SK-N-SH (cell line): ENCODE data around the gene SYT5. TPM values are rescaled to one million over a fixed set of nuclear protein-coding genes. Genes with fewer than 3 reads are reported as not detected.

ENCODE experiments used
- CHD2 ChIP-seq: fragments of 150-350 bp; IDR thresholded peaks from 2 replicates; pipeline ENCODE4 v1.6.1; 2018; ENCODE audit warnings: low read length; ENCODE audit not compliant: partially characterized antibody
- ELF1 ChIP-seq: IDR thresholded peaks from 2 replicates; pipeline ENCODE4 v1.4.0; 2012
- EP300 ChIP-seq, 2 experiments: IDR thresholded peaks; 2 replicates each; pipeline versions ENCODE4 v1.4.0 to v1.6.1; 2012; ENCODE audit warnings: borderline replicate concordance in 1 of 2, low read depth in 1 of 2, low read length in 1 of 2
- EZH2phosphoT487 ChIP-seq: fragments of 200-600 bp; sonication (generic); IDR thresholded peaks from 2 replicates; pipeline ENCODE4 v1.6.1; 2017; ENCODE audit warnings: low read depth, mixed run types, mild to moderate bottlenecking, antibody characterized with exemption, moderate library complexity, borderline replicate concordance
- FOXJ3 ChIP-seq: sonication (generic); formaldehyde crosslinking; IDR thresholded peaks from 2 replicates; pipeline ENCODE4 v1.5.1; 2020; ENCODE audit warnings: mild to moderate bottlenecking, missing genetic modification reagents
- GABPA ChIP-seq: IDR thresholded peaks from 2 replicates; pipeline ENCODE4 v1.4.0; 2012; ENCODE audit warnings: low read depth, mild to moderate bottlenecking
- GATA2 ChIP-seq: sonication (generic); formaldehyde crosslinking; IDR thresholded peaks from 2 replicates; pipeline ENCODE4 v1.5.0; 2020; ENCODE audit warnings: mild to moderate bottlenecking, missing genetic modification reagents
- JUND ChIP-seq: IDR thresholded peaks from 2 replicates; pipeline ENCODE4 v1.4.0; 2012
- MAX ChIP-seq: IDR thresholded peaks from 2 replicates; pipeline ENCODE4 v1.4.0; 2012; ENCODE audit warnings: low read depth
- MEF2A ChIP-seq: IDR thresholded peaks from 2 replicates; pipeline ENCODE4 v1.4.0; 2012; ENCODE audit warnings: low read depth, borderline replicate concordance
- MXI1 ChIP-seq: IDR thresholded peaks from 2 replicates; pipeline ENCODE4 v1.6.1; 2012; ENCODE audit warnings: mild to moderate bottlenecking, low read depth, low read length, improper control_type of control experiment
- NFIC ChIP-seq: IDR thresholded peaks from 2 replicates; pipeline ENCODE4 v1.4.0; 2012; ENCODE audit warnings: borderline replicate concordance
- POLR2AphosphoS5 ChIP-seq: IDR thresholded peaks from 2 replicates; pipeline ENCODE4 v1.6.1; 2012; ENCODE audit warnings: low read depth, low read length
- RAD21 ChIP-seq: IDR thresholded peaks from 2 replicates; pipeline ENCODE4 v1.6.1; 2012; ENCODE audit warnings: mild to moderate bottlenecking, low read length
- RFX5 ChIP-seq: IDR thresholded peaks from 2 replicates; pipeline ENCODE4 v1.6.1; 2012; ENCODE audit warnings: mild to moderate bottlenecking, improper control_type of control experiment, low read length
- SMC3 ChIP-seq: IDR thresholded peaks from 2 replicates; pipeline ENCODE4 v1.6.1; 2012; ENCODE audit warnings: low read depth, low read length, improper control_type of control experiment
- TAF1 ChIP-seq: IDR thresholded peaks from 2 replicates; pipeline ENCODE4 v1.6.1; 2012; ENCODE audit warnings: low read depth, mild to moderate bottlenecking, low read length, moderate library complexity, borderline replicate concordance
- TEAD4 ChIP-seq: IDR thresholded peaks from 2 replicates; pipeline ENCODE4 v1.4.0; 2012; ENCODE audit warnings: mild to moderate bottlenecking, borderline replicate concordance; ENCODE audit not compliant: insufficient read depth
- ZBTB33 ChIP-seq: IDR thresholded peaks from 2 replicates; pipeline ENCODE4 v1.4.0; 2012; ENCODE audit warnings: low read depth, borderline replicate concordance
- polyA plus RNA-seq, 3 experiments: library from polyadenylated mRNA; depleted of rRNA; stranded (reverse); fragments of >200 nt; gene quantifications; 2 replicates each; pipeline ENCODE4 v1.2.3, GENCODE V29; 2012
- TF ChIP-seq, protein P1 (sequence below): fragments of 150-350 bp; IDR thresholded peaks from 2 replicates; pipeline ENCODE4 v1.6.1; 2016; ENCODE audit warnings: mild to moderate bottlenecking, low read depth, low read length
- TF ChIP-seq, protein P2 (sequence below): IDR thresholded peaks from 2 replicates; pipeline ENCODE4 v1.6.1; 2012; ENCODE audit warnings: mild to moderate bottlenecking, low read depth, low read length, moderate library complexity

The SYT5 gene
- polyA plus RNA-seq, 1 of the 3 experiments (the other 2 are of a cell fraction), result 0.21 TPM

GRCh38 chr19:55178781-55179599 is 1.1 kb downstream of the SYT5 start (continued):
- TF ChIP-seq FOXJ3, result no peak
- TF ChIP-seq, protein P1, sequence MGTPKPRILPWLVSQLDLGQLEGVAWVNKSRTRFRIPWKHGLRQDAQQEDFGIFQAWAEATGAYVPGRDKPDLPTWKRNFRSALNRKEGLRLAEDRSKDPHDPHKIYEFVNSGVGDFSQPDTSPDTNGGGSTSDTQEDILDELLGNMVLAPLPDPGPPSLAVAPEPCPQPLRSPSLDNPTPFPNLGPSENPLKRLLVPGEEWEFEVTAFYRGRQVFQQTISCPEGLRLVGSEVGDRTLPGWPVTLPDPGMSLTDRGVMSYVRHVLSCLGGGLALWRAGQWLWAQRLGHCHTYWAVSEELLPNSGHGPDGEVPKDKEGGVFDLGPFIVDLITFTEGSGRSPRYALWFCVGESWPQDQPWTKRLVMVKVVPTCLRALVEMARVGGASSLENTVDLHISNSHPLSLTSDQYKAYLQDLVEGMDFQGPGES, result no peak
- TF ChIP-seq EZH2phosphoT487, result no peak
- peak; percentile 86 for TF ChIP-seq RFX5
- no peak for TF ChIP-seq SMC3
- TF ChIP-seq POLR2AphosphoS5, result no peak
- no peak for TF ChIP-seq TEAD4
- no peak; the same call in 1 of the 2 replicates for TF ChIP-seq JUND
- TF ChIP-seq ZBTB33, result no peak
- peak; percentile 95 for TF ChIP-seq MXI1
- no peak for TF ChIP-seq GATA2
- no peak for TF ChIP-seq MAX
- TF ChIP-seq GABPA, result no peak
- TF ChIP-seq, protein P2, sequence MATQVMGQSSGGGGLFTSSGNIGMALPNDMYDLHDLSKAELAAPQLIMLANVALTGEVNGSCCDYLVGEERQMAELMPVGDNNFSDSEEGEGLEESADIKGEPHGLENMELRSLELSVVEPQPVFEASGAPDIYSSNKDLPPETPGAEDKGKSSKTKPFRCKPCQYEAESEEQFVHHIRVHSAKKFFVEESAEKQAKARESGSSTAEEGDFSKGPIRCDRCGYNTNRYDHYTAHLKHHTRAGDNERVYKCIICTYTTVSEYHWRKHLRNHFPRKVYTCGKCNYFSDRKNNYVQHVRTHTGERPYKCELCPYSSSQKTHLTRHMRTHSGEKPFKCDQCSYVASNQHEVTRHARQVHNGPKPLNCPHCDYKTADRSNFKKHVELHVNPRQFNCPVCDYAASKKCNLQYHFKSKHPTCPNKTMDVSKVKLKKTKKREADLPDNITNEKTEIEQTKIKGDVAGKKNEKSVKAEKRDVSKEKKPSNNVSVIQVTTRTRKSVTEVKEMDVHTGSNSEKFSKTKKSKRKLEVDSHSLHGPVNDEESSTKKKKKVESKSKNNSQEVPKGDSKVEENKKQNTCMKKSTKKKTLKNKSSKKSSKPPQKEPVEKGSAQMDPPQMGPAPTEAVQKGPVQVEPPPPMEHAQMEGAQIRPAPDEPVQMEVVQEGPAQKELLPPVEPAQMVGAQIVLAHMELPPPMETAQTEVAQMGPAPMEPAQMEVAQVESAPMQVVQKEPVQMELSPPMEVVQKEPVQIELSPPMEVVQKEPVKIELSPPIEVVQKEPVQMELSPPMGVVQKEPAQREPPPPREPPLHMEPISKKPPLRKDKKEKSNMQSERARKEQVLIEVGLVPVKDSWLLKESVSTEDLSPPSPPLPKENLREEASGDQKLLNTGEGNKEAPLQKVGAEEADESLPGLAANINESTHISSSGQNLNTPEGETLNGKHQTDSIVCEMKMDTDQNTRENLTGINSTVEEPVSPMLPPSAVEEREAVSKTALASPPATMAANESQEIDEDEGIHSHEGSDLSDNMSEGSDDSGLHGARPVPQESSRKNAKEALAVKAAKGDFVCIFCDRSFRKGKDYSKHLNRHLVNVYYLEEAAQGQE, result peak; percentile 44; the same call in 1 of the 2 replicates
- TF ChIP-seq TAF1, result no peak
- peak; percentile 29 for TF ChIP-seq RAD21
- peak; percentile 8 for TF ChIP-seq CHD2
- no peak for TF ChIP-seq NFIC
- TF ChIP-seq ELF1, result no peak
- TF ChIP-seq EP300 (IDR thresholded peaks at IDR 0.05; ENCODE audit: borderline replicate concordance in 1 of 2, low read depth in 1 of 2, low read length in 1 of 2), result peak in 1 of 2 experiments; percentile 29; a peak in 1 of 4 replicates
- no peak for TF ChIP-seq MEF2A
- TF ChIP-seq, all 33 proteins: peak for 8
